ENCODE measurements around the gene CIAO1.

DNA sequence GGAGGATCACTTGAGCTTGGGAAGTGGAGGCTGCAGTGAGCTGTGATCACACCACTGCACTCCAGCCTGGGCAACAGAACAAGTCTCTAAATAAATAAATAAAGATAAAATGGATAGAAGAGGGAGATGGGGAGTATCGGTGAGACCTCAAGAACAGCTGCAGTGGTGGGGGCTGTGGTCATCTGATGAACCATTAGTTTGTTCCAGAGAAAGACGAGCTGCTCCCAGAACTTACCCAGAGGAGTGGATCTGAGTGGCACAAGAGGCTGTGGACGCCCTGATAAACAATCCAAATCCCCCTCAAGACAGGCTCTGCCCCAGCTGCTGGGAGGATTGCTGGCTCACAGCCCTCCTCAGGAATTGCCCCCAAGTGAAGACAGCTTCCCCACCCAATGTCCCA, 26.9 kb upstream of the CIAO1 start:
- no peak for TF ChIP-seq CTCF (IDR thresholded peaks at IDR 0.05)
- no peak for TF ChIP-seq POLR2A (IDR thresholded peaks at IDR 0.05)

Measured in esophagus squamous epithelium (tissue), 4 donors.